ENCODE results near the gene PIK3R6. TPM values are rescaled to one million over a fixed set of nuclear protein-coding genes. Genes with fewer than 3 reads are reported as not detected.
A peak's percentile ranks its signal among the peaks of the same experiment; 100 is the strongest.

Gene PIK3R6
- total RNA-seq, 1 donor from 2014 or later, result 0.52 TPM

DNA sequence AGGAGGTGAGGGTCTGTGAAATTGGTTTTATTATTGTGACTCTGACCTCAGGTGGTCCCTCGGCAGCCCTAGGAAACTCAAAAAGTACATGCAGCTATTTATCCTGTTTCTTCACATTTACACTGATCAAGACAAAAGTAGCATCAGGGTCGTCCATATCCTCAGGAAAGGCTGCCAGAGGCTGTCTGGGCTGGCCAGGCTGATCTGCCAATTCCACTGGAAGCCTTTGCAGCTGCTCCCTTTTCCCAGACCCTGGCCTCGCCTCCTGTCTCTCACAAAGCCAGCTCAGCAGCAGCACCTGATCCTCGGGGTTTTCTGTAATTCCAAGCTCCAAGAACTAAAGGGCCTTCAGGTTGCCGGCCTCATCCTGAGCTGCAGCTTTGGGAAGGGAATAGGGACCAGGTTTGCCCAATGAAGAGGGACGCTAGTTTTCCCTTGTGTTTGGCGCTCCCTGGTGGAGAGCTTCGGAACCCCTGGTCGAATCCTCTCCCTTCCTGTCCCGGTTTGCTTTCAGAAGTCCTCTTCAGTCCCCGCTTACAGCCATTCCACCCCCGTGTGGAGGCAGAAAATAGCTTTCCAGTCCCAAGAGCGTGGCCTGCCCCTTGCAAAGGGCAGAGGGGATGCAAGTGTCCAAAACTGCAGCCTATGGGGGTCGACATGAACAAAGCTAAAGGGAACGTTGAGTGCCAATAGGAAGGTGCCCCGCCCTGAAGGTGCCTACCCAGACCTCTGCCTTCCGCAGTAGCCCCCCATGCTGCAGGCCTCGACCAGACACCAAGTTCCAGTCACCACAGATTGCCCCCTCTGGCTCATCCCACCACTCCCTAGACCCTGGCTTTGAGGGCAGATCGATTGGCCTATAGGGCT lies 81.7 kb downstream of the PIK3R6 start:
- Histone ChIP-seq H3K27ac (ENCODE audit: low read depth, low read length) (no peak overlapping the region), H3K4me3 (ENCODE audit: low read length in 3 of 3) (peak overlapping the region in 1 of 3 donors; percentile 5), H3K27me3 (ENCODE audit: control insufficient read depth in 3 of 3, insufficient read depth in 3 of 3, low read length in 3 of 3) (no peaks in the 10 kb centered on the region), H3K36me3 (ENCODE audit: control insufficient read depth in 3 of 3, insufficient read depth in 3 of 3, low read length in 3 of 3) (no peaks in the 10 kb centered on the region), H3K9ac (ENCODE audit: low read depth in 1 of 3, low read length in 3 of 3) (no peak overlapping the region), H3K4me1 (ENCODE audit: control insufficient read depth in 3 of 3, insufficient read depth in 3 of 3, low read length in 3 of 3) (peaks cover 0 to 4% (median 0%) of the 10 kb centered on the region in 3 donors), H3K9me3 (ENCODE audit: control insufficient read depth in 3 of 3, low read length in 3 of 3) (peaks cover 0 to 2% (median 0%) of the 10 kb centered on the region in 3 donors)

DNA sequence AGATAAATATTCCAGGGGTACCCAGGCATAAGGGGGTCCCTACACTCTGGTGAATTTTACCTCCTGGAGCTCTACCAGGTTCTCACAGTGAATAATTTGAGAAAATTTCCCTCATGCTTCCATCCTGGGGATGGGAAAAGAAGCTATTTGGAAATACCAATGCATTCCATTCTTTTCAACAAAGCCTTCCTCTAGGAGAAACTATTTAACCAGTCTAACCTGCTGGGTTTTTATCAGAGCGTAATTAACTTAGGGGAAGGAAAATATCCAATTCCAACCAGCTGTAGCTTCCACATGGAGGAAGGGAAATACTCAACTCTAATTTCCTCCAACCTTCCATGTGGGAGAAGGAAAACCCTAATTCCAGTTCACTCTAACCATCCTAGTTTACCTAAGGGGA lies 85.3 kb downstream of the PIK3R6 start:
- H3K27ac ChIP-seq (ENCODE audit: low read depth, low read length), result no peak overlapping the region
- peaks cover 0 to 2% (median 0%) of the 10 kb centered on the region in 3 donors for H3K9me3 ChIP-seq (ENCODE audit: control insufficient read depth in 3 of 3, low read length in 3 of 3)
- no peaks in the 10 kb centered on the region for H3K36me3 ChIP-seq (ENCODE audit: control insufficient read depth in 3 of 3, insufficient read depth in 3 of 3, low read length in 3 of 3)
- H3K4me3 ChIP-seq (ENCODE audit: low read length in 3 of 3), result no peak overlapping the region
- H3K9ac ChIP-seq (ENCODE audit: low read depth in 1 of 3, low read length in 3 of 3), result no peak overlapping the region
- peaks cover 0 to 4% (median 0%) of the 10 kb centered on the region in 3 donors for H3K4me1 ChIP-seq (ENCODE audit: control insufficient read depth in 3 of 3, insufficient read depth in 3 of 3, low read length in 3 of 3)
- no peaks in the 10 kb centered on the region for H3K27me3 ChIP-seq (ENCODE audit: control insufficient read depth in 3 of 3, insufficient read depth in 3 of 3, low read length in 3 of 3)

DNA sequence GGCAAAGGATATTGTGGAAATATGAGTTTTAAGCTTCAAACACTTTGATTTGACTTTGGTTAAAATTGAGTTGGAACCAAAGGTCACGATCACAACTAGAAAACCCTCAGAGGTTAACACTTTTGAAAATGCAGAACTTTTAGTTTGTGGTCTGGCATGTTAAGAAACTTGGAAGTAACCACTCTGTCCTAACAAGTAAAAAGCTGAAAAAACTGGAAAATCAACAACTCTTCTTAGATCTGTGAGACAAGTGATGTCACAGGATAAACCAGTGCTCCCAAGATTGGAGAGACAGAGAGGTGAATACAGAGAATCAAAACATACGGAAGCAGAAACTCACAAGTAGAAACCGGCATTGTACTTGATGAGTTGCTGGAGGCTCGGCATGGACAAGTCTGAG lies 85.7 kb downstream of the PIK3R6 start:
- H3K9ac ChIP-seq (ENCODE audit: low read depth in 1 of 3, low read length in 3 of 3), result no peak overlapping the region
- no peaks in the 10 kb centered on the region for H3K27me3 ChIP-seq (ENCODE audit: control insufficient read depth in 3 of 3, insufficient read depth in 3 of 3, low read length in 3 of 3)
- H3K9me3 ChIP-seq (ENCODE audit: control insufficient read depth in 3 of 3, low read length in 3 of 3), result peaks cover 0 to 2% (median 0%) of the 10 kb centered on the region in 3 donors
- no peaks in the 10 kb centered on the region for H3K36me3 ChIP-seq (ENCODE audit: control insufficient read depth in 3 of 3, insufficient read depth in 3 of 3, low read length in 3 of 3)
- no peak overlapping the region for H3K27ac ChIP-seq (ENCODE audit: low read depth, low read length)
- H3K4me3 ChIP-seq (ENCODE audit: low read length in 3 of 3), result no peak overlapping the region
- H3K4me1 ChIP-seq (ENCODE audit: control insufficient read depth in 3 of 3, insufficient read depth in 3 of 3, low read length in 3 of 3), result peaks cover 0 to 4% (median 0%) of the 10 kb centered on the region in 3 donors

DNA sequence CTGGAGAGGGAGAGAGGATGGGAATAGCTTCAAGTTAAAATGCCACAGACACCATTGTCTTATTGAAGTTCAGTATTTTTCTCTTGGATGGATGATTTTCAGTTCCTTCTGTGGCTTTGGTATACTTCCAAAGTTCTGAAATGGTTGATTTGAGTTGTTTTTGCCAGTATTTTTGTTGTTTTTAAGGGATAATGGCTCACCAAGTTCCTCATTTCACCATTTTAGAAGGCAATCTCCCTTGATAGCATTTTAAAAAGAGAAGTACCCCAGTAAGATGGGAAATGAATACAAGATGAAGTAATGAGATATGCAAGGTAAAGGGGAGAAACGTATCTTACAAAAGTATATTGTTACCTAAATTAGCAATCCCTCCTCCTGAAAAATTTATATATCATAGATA lies 90.6 kb downstream of the PIK3R6 start:
- Histone ChIP-seq H3K27ac (ENCODE audit: low read depth, low read length) (no peak overlapping the region), H3K4me3 (ENCODE audit: low read length in 3 of 3) (no peak overlapping the region), H3K4me1 (ENCODE audit: control insufficient read depth in 3 of 3, insufficient read depth in 3 of 3, low read length in 3 of 3) (no peaks in the 10 kb centered on the region), H3K36me3 (ENCODE audit: control insufficient read depth in 3 of 3, insufficient read depth in 3 of 3, low read length in 3 of 3) (no peaks in the 10 kb centered on the region), H3K9me3 (ENCODE audit: control insufficient read depth in 3 of 3, low read length in 3 of 3) (peaks cover 0 to 2% (median 0%) of the 10 kb centered on the region in 3 donors), H3K27me3 (ENCODE audit: control insufficient read depth in 3 of 3, insufficient read depth in 3 of 3, low read length in 3 of 3) (no peaks in the 10 kb centered on the region), H3K9ac (ENCODE audit: low read depth in 1 of 3, low read length in 3 of 3) (no peak overlapping the region)

DNA sequence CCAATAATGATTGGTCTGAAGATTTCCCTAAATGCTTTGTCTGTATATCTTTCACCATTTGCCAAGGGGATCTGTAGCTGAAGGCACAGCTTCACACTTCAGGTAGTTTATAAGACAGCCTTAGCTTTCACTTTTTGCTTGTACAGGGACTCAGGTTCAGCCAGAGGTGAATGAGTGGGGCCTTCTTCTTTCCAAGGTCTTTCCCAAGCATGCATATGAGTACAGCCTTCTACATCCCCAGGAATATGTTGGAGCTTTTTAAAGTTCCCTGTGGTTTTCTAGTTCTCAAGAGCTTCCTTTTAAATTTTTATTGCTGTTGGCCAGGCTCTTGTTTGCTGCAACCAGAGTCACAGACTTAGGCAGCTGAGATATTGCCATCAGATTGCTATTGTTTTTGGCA lies 91.2 kb downstream of the PIK3R6 start:
- Histone ChIP-seq H3K27me3 (ENCODE audit: control insufficient read depth in 3 of 3, insufficient read depth in 3 of 3, low read length in 3 of 3) (no peaks in the 10 kb centered on the region), H3K4me3 (ENCODE audit: low read length in 3 of 3) (no peak overlapping the region), H3K4me1 (ENCODE audit: control insufficient read depth in 3 of 3, insufficient read depth in 3 of 3, low read length in 3 of 3) (no peaks in the 10 kb centered on the region), H3K27ac (ENCODE audit: low read depth, low read length) (no peak overlapping the region), H3K9me3 (ENCODE audit: control insufficient read depth in 3 of 3, low read length in 3 of 3) (peaks cover 0 to 2% (median 0%) of the 10 kb centered on the region in 3 donors), H3K36me3 (ENCODE audit: control insufficient read depth in 3 of 3, insufficient read depth in 3 of 3, low read length in 3 of 3) (no peaks in the 10 kb centered on the region), H3K9ac (ENCODE audit: low read depth in 1 of 3, low read length in 3 of 3) (no peak overlapping the region)

DNA sequence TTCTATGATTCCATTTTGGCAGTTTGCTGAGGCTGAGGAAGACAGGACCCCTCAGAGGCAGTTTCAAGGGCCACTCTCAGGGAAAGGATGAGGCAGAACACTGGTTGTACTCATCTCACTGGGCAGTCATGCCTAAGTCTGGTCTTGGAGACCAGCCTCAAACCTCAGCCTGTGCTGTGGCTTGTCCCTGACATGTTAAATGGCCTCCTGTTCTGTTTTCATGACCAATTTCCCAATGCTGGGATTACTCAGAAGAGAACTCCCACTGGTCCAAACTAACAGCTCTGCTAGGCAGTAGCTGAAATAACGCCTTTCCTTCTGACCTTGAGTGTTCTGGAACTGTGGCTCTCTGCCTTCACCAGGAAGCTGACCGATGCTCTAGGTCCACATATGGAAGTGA lies 100.7 kb downstream of the PIK3R6 start:
- H3K27me3 ChIP-seq (ENCODE audit: control insufficient read depth in 3 of 3, insufficient read depth in 3 of 3, low read length in 3 of 3), result peaks cover 2 to 9% (median 3%) of the 10 kb centered on the region in 3 donors
- H3K9me3 ChIP-seq (ENCODE audit: control insufficient read depth in 3 of 3, low read length in 3 of 3), result peaks cover 0 to 3% (median 0%) of the 10 kb centered on the region in 3 donors
- H3K9ac ChIP-seq (ENCODE audit: low read depth in 1 of 3, low read length in 3 of 3), result no peak overlapping the region
- no peaks in the 10 kb centered on the region for H3K36me3 ChIP-seq (ENCODE audit: control insufficient read depth in 3 of 3, insufficient read depth in 3 of 3, low read length in 3 of 3)
- H3K4me3 ChIP-seq (ENCODE audit: low read length in 3 of 3), result no peak overlapping the region
- no peak overlapping the region for H3K27ac ChIP-seq (ENCODE audit: low read depth, low read length)
- H3K4me1 ChIP-seq (ENCODE audit: control insufficient read depth in 3 of 3, insufficient read depth in 3 of 3, low read length in 3 of 3), result no peaks in the 10 kb centered on the region

DNA sequence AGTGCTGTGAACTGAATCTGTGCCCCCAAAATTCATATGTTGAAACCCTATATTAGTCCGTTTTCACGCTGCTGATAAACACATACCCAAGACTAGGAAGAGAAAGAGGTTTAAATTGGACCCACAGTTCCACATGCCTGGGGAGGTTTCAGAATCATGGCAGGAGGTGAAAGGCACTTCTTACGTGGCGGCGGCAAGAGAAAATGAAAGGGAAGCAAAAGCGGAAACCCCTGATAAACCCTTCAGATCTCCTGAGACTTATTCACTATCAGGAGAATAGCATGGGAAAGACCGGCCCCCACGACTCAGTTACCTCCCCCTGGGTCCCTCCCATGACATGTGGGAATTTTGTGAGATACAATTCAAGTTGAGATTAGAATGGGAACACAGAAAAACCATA lies 105.5 kb downstream of the PIK3R6 start:
- Histone ChIP-seq H3K27me3 (ENCODE audit: control insufficient read depth in 3 of 3, insufficient read depth in 3 of 3, low read length in 3 of 3) (peaks cover 0 to 11% (median 5%) of the 10 kb centered on the region in 3 donors), H3K4me1 (ENCODE audit: control insufficient read depth in 3 of 3, insufficient read depth in 3 of 3, low read length in 3 of 3) (no peaks in the 10 kb centered on the region), H3K9ac (ENCODE audit: low read depth in 1 of 3, low read length in 3 of 3) (no peak overlapping the region), H3K9me3 (ENCODE audit: control insufficient read depth in 3 of 3, low read length in 3 of 3) (peaks cover 0 to 3% (median 0%) of the 10 kb centered on the region in 3 donors), H3K4me3 (ENCODE audit: low read length in 3 of 3) (no peak overlapping the region), H3K27ac (ENCODE audit: low read depth, low read length) (no peak overlapping the region), H3K36me3 (ENCODE audit: control insufficient read depth in 3 of 3, insufficient read depth in 3 of 3, low read length in 3 of 3) (no peaks in the 10 kb centered on the region)

DNA sequence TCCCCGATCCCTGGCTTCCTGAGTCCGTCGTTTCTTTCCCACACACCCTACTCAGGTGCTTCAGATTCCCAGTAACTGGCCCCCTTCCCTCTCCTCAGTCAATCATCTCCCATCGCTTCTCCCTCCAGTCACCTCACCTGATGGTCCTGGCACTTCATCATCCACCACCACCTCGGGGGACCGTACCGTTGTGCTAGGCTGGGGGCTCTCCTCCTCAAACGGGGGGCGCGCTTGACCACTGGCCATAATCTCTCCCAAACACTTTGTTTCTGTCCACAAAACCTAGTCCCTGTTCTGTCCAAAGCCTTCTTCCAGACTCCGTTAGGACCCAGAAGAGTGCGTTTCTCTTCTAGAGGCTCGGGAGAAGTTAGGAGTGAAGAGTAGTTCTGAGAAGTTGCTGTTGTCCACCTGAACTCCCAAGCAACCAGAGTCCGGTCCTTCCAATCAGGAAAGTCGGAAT lies 109.3 kb downstream of the PIK3R6 start, which contains the start of gene SPDYE4:
Gene SPDYE4, minus strand, starts transcription at position 410 of the 460 bp plus-strand sequence. Its CDS starts 164 bp downstream, at position 246.
- no peaks in the 10 kb centered on the region for H3K4me1 ChIP-seq (ENCODE audit: control insufficient read depth in 3 of 3, insufficient read depth in 3 of 3, low read length in 3 of 3)
- no peak within 1 kb of the TSS for H3K4me3 ChIP-seq (ENCODE audit: low read length in 3 of 3)
- H3K27me3 ChIP-seq (ENCODE audit: control insufficient read depth in 3 of 3, insufficient read depth in 3 of 3, low read length in 3 of 3), result peaks cover 0 to 20% (median 8%) of the 10 kb centered on the region in 3 donors
- no peaks in the 10 kb centered on the region for H3K36me3 ChIP-seq (ENCODE audit: control insufficient read depth in 3 of 3, insufficient read depth in 3 of 3, low read length in 3 of 3)
- peaks cover 0 to 3% (median 0%) of the 10 kb centered on the region in 3 donors for H3K9me3 ChIP-seq (ENCODE audit: control insufficient read depth in 3 of 3, low read length in 3 of 3)
- H3K27ac ChIP-seq (ENCODE audit: low read depth, low read length), result no peak within 1 kb of the TSS
- no peak within 1 kb of the TSS for H3K9ac ChIP-seq (ENCODE audit: low read depth in 1 of 3, low read length in 3 of 3)

DNA sequence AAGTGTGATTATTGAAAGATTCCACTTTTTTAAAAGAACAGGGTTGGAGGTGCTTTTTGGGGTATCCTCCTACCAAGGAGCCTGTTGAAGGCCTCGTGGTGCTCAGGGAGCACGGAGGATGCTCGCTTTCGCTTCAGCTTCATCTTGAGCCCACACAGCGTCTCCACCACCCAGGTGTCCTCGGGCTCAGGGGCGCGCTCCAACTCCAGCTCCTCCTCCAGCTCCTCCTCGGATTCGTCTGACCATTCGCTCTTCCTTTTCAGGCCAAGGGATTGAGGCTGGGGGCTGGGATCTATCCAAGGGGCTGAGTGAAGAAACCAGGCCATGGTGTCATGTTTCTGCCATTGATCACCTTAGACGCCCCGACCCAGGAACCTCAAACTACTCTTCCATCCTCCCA lies 110.3 kb downstream of the PIK3R6 start:
- H3K4me1 ChIP-seq (ENCODE audit: control insufficient read depth in 3 of 3, insufficient read depth in 3 of 3, low read length in 3 of 3), result no peaks in the 10 kb centered on the region
- H3K4me3 ChIP-seq (ENCODE audit: low read length in 3 of 3), result no peak overlapping the region
- no peaks in the 10 kb centered on the region for H3K36me3 ChIP-seq (ENCODE audit: control insufficient read depth in 3 of 3, insufficient read depth in 3 of 3, low read length in 3 of 3)
- H3K9ac ChIP-seq (ENCODE audit: low read depth in 1 of 3, low read length in 3 of 3), result no peak overlapping the region
- peaks cover 0 to 18% (median 8%) of the 10 kb centered on the region in 3 donors for H3K27me3 ChIP-seq (ENCODE audit: control insufficient read depth in 3 of 3, insufficient read depth in 3 of 3, low read length in 3 of 3)
- H3K9me3 ChIP-seq (ENCODE audit: control insufficient read depth in 3 of 3, low read length in 3 of 3), result no peaks in the 10 kb centered on the region
- no peak overlapping the region for H3K27ac ChIP-seq (ENCODE audit: low read depth, low read length)

DNA sequence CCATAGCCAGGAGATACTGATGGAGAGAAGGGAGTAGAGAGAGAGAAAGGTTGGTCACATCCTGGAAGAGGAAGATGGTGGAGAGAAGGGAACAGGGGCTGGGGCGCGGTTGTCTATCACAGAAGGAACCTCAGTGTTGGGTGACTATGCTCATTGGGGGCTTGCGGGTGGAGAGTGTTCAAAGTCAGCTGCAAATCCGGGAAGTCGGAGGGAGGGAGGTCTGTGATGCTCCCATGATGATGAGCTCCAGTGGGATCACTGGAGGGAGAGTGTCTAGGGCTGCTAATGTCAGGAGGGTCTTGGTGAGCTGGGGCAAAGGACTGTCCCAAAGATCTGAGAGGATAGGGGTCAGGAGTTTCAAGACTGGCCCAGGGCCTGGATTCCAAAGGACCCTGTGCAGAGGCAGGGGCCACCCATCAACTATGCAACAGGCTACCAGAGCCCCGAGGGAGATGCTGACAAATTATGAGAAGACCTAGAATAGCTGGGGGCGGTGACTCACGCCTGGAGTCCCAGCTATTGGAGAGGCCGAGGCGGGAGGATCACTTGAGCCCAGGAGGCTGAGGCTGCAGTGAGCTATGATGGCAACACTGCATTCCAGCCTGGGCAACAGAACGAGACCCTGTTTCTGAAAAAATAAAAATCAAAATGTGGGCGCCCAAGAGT lies 111.8 kb downstream of the PIK3R6 start:
- Histone ChIP-seq H3K36me3 (ENCODE audit: control insufficient read depth in 3 of 3, insufficient read depth in 3 of 3, low read length in 3 of 3) (no peaks in the 10 kb centered on the region), H3K9ac (ENCODE audit: low read depth in 1 of 3, low read length in 3 of 3) (no peak overlapping the region), H3K9me3 (ENCODE audit: control insufficient read depth in 3 of 3, low read length in 3 of 3) (no peaks in the 10 kb centered on the region), H3K27me3 (ENCODE audit: control insufficient read depth in 3 of 3, insufficient read depth in 3 of 3, low read length in 3 of 3) (peaks cover 0 to 17% (median 8%) of the 10 kb centered on the region in 3 donors), H3K4me3 (ENCODE audit: low read length in 3 of 3) (no peak overlapping the region), H3K4me1 (ENCODE audit: control insufficient read depth in 3 of 3, insufficient read depth in 3 of 3, low read length in 3 of 3) (no peaks in the 10 kb centered on the region), H3K27ac (ENCODE audit: low read depth, low read length) (no peak overlapping the region)

All from skeletal muscle tissue (tissue), 4 donors.